GM19035 (cell line): ENCODE results near the gene IRX1.

Experiments
- ATAC-seq: cut with Tn5 transposase; IDR thresholded peaks from one replicate; pipeline ENCODE4 v1.9.1; 2021; ENCODE audit not compliant: unreplicated experiment

Gene IRX1

DNA sequence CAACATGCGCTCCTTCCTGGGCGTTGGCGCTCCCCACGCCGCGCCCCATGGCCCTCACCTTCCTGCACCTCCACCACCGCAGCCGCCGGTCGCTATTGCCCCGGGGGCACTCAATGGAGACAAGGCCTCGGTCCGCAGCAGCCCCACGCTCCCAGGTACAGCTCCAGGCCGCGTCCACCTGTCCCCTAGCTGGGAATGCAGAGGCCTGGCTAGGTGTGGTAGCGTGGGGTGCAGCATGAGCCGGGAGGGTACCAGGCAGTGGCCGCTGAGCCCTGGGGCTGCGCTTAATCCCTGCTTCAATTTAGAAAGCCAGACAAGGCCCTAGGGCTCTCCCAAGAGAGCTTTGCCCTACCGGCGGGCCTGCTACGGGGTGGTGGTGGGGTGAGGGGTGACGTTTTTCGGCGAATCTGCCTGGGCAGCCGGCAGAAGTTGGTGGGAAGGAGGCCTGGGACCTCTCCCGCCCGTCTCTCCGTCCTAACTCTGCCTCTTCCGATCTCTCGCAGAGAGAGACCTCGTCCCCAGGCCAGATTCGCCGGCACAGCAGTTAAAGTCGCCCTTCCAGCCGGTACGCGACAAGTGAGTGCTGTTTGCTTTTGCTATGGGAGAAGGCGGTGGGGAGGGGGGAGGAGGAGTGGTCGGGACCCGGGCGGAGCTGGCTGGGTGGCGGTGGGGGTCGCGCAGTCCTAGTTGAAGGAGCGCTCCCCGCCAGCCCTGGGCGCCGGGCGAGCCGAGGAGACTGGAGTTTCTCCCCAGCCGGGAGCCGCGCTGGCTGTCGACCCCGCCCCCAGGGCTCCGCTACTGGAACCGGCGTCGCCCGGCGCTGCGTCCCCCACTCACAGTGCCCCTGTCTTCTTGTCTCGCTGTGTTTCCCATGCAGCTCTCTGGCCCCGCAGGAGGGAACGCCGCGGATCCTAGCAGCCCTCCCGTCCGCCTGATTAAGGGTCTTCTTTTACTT lies 4.8 kb downstream of the IRX1 start:
- no peak for ATAC-seq

DNA sequence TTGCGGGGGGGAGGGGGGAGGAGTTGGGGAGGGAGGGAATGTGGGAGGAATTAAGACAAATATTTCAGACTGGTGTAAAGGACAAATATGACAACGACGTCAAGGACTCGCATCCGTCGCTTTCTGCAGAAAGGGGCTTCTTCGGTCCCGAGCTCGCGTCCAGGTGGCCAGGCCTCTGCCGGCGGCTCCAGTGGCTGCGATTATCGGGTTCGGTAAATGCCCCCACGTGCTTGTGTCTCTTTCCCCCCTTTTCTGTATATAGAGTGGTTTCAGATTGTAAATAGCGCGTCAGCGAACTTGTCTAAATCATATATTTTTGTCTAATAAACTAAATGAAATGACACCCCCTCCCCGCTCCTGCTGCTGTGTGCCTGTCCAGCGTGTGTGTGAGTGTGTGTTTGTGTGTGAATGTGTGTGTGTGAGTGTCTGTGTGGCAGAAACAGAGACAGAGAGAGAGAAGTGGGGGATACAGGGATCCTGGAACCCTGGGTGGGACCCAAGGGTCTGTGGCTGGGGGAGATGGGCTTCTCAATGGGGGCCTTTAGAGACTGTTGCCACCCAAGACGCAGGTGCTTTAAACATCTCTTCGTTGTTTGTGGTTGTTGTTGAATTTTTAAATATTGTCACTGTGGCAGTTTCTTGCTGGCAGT lies 5.6 kb downstream of the IRX1 start:
- no peak for ATAC-seq

DNA sequence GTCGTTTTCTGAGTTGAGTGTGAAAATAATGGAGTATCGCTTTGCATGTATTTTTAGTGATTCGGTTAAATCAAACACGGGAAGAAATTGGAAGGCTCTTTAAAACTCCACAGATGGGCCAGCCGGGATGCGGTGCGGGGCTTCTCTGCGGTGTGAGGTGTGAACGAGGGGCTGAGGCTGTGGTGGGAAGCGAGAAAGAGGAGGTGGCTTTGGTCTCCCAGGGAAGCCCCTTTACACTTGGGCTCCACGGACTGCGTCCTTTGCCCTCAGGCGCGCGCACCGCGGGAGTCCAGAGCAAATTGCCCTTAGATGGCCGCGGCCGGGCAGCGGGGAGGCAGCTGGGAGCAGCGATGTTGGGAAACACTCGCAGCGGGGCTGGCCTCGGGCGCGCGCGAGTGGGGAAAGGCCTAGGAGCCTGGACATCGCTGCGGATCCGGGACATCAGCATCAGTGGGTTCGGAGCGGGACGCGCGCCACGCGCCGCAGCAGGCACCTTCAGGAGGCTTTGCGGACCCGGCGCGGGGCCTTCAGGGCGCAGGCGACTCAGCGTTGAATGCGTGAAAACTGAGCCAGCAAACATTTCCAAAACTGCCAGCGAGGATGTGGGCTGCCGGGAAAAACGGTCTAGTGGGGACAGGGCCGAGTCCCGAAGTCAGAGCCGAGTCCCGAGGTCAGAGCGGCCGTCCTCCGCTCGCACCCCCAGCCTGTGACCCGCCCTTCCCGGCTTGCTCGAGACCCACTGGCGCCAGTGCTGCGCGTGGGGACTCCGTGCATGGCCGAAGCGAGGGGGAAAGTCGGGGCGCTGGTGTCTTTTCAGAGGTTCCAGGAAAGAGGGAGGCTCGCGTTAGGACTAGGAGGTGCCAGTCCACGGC lies 6.5 kb downstream of the IRX1 start:
- no peak for ATAC-seq

DNA sequence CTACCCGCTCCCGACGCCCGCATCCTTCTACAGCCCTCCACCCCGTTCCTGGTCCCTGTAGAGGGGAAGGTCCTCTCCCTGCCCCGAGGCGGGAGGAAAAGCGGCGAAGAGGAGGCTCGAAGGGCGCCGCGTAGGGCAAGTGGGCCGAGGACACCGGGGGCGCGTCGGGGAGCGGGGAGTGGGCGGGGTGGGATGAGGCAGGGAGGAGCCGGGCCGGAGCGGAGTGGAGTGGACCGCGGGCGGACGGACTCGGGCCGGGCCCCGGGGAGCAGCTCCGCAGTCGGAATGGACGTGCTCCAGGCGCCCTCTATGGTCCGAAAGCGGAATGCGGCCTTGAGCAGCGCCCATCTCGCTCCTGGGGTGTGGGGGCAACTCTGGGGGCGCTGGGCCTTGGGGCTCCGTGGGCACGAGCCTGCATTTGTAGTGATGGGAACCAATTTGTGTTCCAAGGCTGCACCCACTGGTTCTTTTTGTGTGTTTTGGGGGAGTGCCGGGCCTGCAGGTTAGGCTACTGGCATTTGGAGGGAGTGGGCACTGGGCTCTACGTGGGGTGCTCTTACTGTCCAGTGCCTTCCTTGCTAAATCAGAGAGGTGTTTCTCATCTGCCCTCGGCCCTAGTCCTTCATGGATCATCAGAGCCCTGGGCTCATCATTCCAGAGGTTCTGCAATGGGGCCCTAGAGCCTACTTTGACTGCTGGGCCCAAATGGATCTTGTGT lies 7.3 kb downstream of the IRX1 start:
- ATAC-seq: no peak

DNA sequence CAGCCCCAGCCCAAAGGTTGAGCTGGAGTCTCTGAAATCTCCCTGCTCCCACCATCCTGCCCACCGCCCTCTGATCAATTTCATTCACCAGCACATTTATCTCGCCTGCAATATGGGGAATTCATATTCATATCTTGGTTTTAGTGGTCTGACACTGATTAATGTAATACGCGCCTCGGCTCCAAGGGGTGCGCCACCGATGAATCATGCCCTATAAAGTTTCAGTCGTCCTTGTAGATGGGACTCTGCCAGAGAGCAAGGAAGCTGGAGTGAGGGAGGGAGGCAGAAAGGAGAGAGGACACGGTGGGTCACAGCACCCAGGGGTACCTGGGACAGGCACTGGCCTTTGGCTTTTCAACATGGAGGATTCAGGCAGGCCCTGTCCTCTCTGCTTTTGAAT lies 8.9 kb downstream of the IRX1 start:
- ATAC-seq: no peak

GRCh38 chr5:3605298-3606010 lies 9.8 kb downstream of the IRX1 start:
- ATAC-seq: no peak

DNA sequence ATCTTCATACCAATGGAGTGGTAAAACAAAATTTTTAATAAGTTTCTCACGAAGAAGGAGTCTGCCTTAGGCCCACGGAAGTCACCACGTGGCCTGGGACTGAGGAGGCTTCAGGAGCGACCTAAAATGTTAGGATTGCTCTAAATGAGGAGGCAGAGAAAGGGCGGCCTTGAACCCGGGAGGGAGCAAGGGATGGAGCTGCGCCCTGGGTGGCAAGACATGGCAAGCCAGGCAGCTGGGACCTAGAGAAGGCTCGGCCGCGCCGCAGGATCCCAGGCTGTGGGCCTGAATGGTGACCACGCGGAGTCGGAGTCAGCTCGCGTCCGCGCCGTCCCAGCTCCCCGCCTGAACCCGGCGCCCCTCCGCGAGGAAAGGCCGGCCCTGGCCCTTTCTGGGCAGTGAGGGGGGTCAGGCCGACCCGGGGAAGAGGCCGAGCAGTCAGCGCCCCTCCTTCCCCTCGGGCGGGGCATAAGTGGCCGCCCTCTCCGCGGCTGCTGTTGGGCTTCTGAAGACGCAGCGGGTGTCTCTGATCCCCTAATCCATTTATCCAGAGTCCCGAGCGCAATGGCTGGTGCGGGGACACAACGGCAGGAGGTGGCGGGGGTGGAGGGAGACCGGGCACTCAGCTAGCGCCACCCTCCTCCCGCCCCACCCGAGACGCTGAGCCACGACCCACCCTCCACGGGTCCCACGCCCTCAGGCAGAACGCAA lies 10.6 kb downstream of the IRX1 start:
- no peak for ATAC-seq

DNA sequence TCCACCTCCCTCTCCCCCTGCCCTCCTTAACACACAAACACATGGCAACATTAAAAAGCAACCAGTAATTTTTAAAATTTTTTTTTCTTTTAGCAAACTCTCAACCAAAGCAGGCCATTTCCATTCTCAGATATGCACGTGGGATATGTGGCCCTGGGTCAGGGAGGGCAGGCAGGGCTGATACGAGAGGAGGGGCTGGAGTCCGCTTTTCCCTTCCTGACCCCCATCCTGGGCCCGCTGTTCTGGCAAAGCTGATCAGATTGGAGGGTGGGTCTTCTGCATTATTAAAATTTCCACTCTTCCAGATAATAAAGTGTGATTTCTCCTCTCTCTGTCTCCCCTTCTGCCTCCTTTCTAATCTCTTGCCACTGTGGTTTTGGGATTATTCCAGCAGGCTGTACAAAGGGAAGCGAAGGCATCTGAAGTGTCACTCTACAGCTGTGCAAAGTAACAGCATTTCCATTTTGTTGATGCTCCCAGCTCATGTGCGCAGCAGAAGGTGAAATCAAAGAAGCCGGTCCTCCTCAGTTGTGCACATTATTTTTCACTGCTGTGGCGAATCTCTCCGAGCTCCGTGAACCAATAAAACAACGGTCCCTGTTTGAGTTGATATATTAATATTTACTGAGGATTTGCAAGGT lies 12.0 kb downstream of the IRX1 start:
- no peak for ATAC-seq

GRCh38 chr5:3609120-3609681 lies 13.6 kb downstream of the IRX1 start:
- no peak for ATAC-seq

DNA sequence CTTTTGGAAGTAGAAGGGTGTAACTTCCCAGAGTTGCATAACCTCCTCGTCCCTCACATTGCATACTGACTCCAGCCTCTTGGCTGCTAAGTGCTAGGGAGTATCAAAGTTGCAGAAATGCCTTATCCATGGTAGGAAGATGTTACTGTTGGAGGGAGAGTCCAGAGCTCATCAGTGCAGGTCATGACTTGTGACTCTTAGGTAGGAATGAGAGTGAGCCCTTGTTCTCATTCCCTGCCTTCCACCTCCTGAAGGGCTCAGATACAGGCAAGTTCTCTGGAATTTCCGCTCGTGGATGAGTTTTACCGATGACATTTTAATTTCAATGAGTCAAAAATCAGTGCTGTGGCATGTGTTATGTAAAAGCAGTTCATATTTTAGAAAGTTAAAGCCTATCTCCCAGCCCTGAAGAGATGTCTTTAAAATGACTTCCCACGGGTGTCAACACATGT lies 17.0 kb downstream of the IRX1 start:
- no peak for ATAC-seq

- ATAC-seq: no peak
These were observed 18.1 kb downstream of the IRX1 start for GRCh38 chr5:3613726-3614125.

DNA sequence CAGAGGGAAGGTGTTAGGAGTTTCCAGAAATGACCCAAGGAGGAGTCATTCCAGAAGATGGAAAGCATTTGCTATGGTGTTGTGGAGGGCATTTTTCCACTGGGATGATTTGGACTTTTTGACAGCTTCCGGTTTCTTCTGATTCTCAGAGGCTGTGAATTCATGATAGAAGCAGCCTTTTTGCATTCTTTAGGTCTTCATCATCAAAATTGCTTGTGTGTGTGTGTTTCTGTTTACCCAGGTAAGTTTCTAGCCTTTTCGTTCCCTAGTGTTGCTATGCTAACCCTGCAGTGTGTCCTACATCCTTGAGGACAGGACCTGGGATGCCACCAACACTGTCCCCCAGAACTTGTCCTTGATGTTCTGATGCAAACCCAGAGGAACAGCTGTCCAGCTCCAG lies 19.6 kb downstream of the IRX1 start:
- no peak for ATAC-seq

DNA sequence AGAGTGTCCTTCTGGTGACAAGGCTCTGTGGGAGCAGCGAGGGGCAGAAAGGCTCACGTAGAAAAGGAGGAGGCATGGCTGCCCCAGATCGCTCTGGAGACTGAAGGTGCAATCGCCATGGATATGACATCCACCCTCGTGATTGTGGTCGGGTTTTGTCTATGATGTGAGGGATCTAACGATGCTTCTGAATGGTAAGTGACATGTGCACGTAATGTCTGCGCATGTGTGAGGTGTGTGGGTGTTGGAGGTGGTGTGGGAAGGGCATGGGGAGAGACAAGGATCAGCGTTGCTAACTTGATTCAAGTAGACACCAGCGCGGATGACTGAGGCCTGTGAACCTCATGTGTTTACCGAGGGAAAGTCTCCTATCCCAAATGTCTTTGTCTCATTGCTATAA lies 20.2 kb downstream of the IRX1 start:
- ATAC-seq: no peak

DNA sequence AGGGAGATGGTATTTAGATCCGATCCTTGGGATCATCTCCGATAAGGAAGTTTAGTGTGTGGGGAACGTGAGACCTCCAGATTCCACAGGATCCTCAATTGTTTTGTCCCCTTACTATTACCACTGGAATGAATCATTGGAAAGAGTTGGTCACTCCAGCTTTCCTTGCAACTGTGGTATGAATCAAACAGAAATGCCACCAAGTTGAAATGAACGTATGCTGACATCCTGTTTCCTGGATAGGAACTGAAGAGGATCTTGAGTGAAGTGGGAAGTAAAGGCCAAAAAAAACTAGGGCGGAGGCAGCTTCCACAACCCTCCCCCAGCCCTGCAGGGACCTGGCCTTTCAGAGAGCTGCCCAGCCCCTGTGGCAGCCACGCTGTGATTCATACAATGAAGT lies 23.9 kb downstream of the IRX1 start:
- no peak for ATAC-seq

GRCh38 chr5:3622961-3623360 lies 27.3 kb downstream of the IRX1 start:
- no peak for ATAC-seq

DNA sequence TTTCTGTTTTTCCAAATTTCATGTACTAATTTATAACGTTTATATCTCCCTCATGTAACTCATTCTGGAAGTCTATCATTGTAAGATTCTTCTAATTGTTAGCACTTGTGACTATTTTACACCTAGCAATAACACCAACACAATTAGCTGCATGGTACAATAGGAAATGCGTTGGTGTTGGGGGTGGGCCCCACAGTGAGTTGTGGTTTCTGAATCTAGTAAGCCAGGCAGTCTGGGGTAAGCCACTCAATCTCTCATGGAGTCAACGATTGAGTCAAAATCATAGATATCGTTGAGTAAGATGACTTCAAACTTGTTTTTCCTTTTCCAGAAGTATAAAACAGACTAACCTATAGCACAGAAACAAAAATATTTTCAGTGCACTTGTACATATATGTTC lies 30.0 kb downstream of the IRX1 start:
- no peak for ATAC-seq

DNA sequence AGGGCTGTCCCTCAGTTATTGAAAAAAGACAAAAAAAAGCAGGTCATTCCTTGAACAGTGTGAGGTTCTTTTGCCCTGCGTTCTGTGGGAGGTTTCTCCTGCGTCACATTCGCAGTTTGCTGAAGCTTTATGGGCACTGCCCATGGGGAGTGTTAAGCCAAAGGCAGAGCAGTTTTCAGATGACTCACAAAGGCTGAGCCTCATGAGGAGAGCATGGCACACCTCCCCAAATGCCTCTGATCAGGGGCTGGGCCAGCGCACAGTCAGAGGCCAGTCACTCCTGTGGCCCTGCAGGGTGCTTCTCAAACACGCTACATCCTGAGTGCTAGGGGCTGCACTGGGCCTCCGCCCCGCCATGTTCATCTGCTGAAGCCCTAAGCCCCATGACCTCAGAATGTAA lies 38.4 kb downstream of the IRX1 start:
- no peak for ATAC-seq

DNA sequence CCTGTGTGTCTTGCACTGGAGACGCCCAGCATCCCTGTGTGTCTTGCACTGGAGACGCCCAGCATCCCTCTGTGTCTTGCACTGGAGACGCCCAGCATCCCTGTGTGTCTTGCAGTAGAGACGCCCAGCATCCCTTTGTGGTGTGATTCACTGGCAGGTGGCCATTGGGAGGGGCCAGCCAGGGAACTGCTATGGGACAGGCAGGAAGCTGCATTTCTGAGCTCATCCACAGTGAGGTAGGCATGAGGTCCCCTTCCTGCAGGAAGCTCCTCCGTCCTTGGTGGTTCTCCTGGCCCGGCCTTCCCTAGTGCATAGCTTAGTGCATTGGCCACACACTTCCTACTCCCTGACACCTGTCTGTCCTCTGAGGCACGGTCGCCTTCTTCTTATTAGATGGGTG lies 43.5 kb downstream of the IRX1 start:
- ATAC-seq: no peak

- no peak for ATAC-seq
These were observed 46.6 kb downstream of the IRX1 start for GRCh38 chr5:3642231-3642630.
